HUES48 (cell line): ENCODE results near the gene MS4A6E.

Experiments
- H3K27ac ChIP-seq: one replicate; pipeline ENCODE4 v1.7.0; 2013; ENCODE audit warnings: low read depth, low read length, inconsistent platforms
- H3K27me3 ChIP-seq: 2 replicates; pipeline ENCODE4 v1.6.1; 2013; ENCODE audit warnings: mild to moderate bottlenecking, low read length; ENCODE audit not compliant: control insufficient read depth, insufficient read depth
- H3K36me3 ChIP-seq: 2 replicates; pipeline ENCODE4 v1.6.1; 2013; ENCODE audit warnings: low read length; ENCODE audit not compliant: control insufficient read depth, insufficient read depth
- H3K4me1 ChIP-seq: 2 replicates; pipeline ENCODE4 v1.6.1; 2013; ENCODE audit warnings: mild to moderate bottlenecking, low read length; ENCODE audit not compliant: control insufficient read depth, insufficient read depth
- H3K4me3 ChIP-seq: 2 replicates; pipeline ENCODE4 v1.5.1; 2013; ENCODE audit warnings: mild to moderate bottlenecking, low read depth, low read length
- H3K9ac ChIP-seq: 2 replicates; pipeline ENCODE4 v1.6.1; 2013; ENCODE audit warnings: mild to moderate bottlenecking, low read depth, low read length, moderate library complexity
- H3K9me3 ChIP-seq: 2 replicates; pipeline ENCODE4 v1.6.1; 2013; ENCODE audit warnings: low read length; ENCODE audit not compliant: control insufficient read depth, insufficient read depth

MS4A6E gene

GRCh38 chr11:60336767-60337391 is 9.8 kb downstream of the MS4A6E start:
- Histone ChIP-seq H3K4me3 (no peak overlapping the region), H3K9me3 (0 out of 2 replicates have a peak, but pooled peaks cover 4% of the 10 kb centered on the region), H3K9ac (no peak overlapping the region), H3K27me3 (no peaks in the 10 kb centered on the region), H3K36me3 (no peaks in the 10 kb centered on the region), H3K4me1 (no peaks in the 10 kb centered on the region), H3K27ac (no peak overlapping the region)

GRCh38 chr11:60338053-60338452 is 11.0 kb downstream of the MS4A6E start:
- H3K27ac ChIP-seq, result no peak overlapping the region
- H3K9me3 ChIP-seq, result 0 out of 2 replicates have a peak, but pooled peaks cover 4% of the 10 kb centered on the region
- H3K36me3 ChIP-seq, result no peaks in the 10 kb centered on the region
- no peak overlapping the region for H3K9ac ChIP-seq
- H3K4me3 ChIP-seq, result no peak overlapping the region
- H3K4me1 ChIP-seq, result no peaks in the 10 kb centered on the region
- H3K27me3 ChIP-seq, result no peaks in the 10 kb centered on the region

- Histone ChIP-seq H3K9ac (no peak overlapping the region), H3K27me3 (no peaks in the 10 kb centered on the region), H3K4me3 (no peak overlapping the region), H3K4me1 (no peaks in the 10 kb centered on the region), H3K36me3 (no peaks in the 10 kb centered on the region), H3K27ac (no peak overlapping the region), H3K9me3 (0 out of 2 replicates have a peak, but pooled peaks cover 4% of the 10 kb centered on the region)
Observed at GRCh38 chr11:60339356-60339755, 12.3 kb downstream of the MS4A6E start.

- Histone ChIP-seq H3K36me3 (no peaks in the 10 kb centered on the region), H3K4me1 (no peaks in the 10 kb centered on the region), H3K27ac (no peak overlapping the region), H3K27me3 (no peaks in the 10 kb centered on the region), H3K9ac (no peak overlapping the region), H3K4me3 (no peak overlapping the region), H3K9me3 (0 out of 2 replicates have a peak, but pooled peaks cover 4% of the 10 kb centered on the region)
Observed at GRCh38 chr11:60343094-60343704, 16.1 kb downstream of the MS4A6E start.

GRCh38 chr11:60344146-60344545 is 17.1 kb downstream of the MS4A6E start:
- Histone ChIP-seq H3K9me3 (0 out of 2 replicates have a peak, but pooled peaks cover 2% of the 10 kb centered on the region), H3K27me3 (no peaks in the 10 kb centered on the region), H3K36me3 (no peaks in the 10 kb centered on the region), H3K4me1 (no peaks in the 10 kb centered on the region), H3K4me3 (no peak overlapping the region), H3K9ac (no peak overlapping the region), H3K27ac (no peak overlapping the region)

GRCh38 chr11:60345489-60345888 is 18.4 kb downstream of the MS4A6E start:
- H3K27ac ChIP-seq, result no peak overlapping the region
- H3K9ac ChIP-seq, result no peak overlapping the region
- no peaks in the 10 kb centered on the region for H3K4me1 ChIP-seq
- H3K36me3 ChIP-seq, result no peaks in the 10 kb centered on the region
- no peaks in the 10 kb centered on the region for H3K27me3 ChIP-seq
- no peak overlapping the region for H3K4me3 ChIP-seq
- H3K9me3 ChIP-seq, result peaks cover 3% of the 10 kb centered on the region

GRCh38 chr11:60347084-60347797 is 20.2 kb downstream of the MS4A6E start:
- H3K4me3 ChIP-seq, result no peak overlapping the region
- no peak overlapping the region for H3K27ac ChIP-seq
- H3K36me3 ChIP-seq, result no peaks in the 10 kb centered on the region
- H3K9me3 ChIP-seq, result peaks cover 3% of the 10 kb centered on the region
- no peaks in the 10 kb centered on the region for H3K27me3 ChIP-seq
- H3K4me1 ChIP-seq, result no peaks in the 10 kb centered on the region
- H3K9ac ChIP-seq, result no peak overlapping the region

- Histone ChIP-seq H3K27me3 (no peaks in the 10 kb centered on the region), H3K27ac (no peak overlapping the region), H3K36me3 (no peaks in the 10 kb centered on the region), H3K4me1 (no peaks in the 10 kb centered on the region), H3K9ac (no peak overlapping the region), H3K9me3 (peaks cover 7% of the 10 kb centered on the region), H3K4me3 (no peak overlapping the region)
Observed at GRCh38 chr11:60348116-60348515, 21.1 kb downstream of the MS4A6E start.

GRCh38 chr11:60349990-60350389 is 22.9 kb downstream of the MS4A6E start:
- peaks cover 19% of the 10 kb centered on the region for H3K9me3 ChIP-seq
- H3K4me3 ChIP-seq, result no peak overlapping the region; the same call in 1 of the 2 replicates
- H3K36me3 ChIP-seq, result no peaks in the 10 kb centered on the region
- no peaks in the 10 kb centered on the region for H3K4me1 ChIP-seq
- no peak overlapping the region for H3K27ac ChIP-seq
- no peaks in the 10 kb centered on the region for H3K27me3 ChIP-seq
- H3K9ac ChIP-seq, result no peak overlapping the region

- no peak overlapping the region for H3K9ac ChIP-seq
- H3K36me3 ChIP-seq, result no peaks in the 10 kb centered on the region
- no peaks in the 10 kb centered on the region for H3K4me1 ChIP-seq
- H3K4me3 ChIP-seq, result no peak overlapping the region
- H3K27ac ChIP-seq, result no peak overlapping the region
- peaks cover 61% of the 10 kb centered on the region for H3K9me3 ChIP-seq
- H3K27me3 ChIP-seq, result no peaks in the 10 kb centered on the region
Observed at GRCh38 chr11:60357771-60358170, 30.7 kb downstream of the MS4A6E start.

- peaks cover 47% of the 10 kb centered on the region for H3K9me3 ChIP-seq
- no peaks in the 10 kb centered on the region for H3K27me3 ChIP-seq
- H3K4me3 ChIP-seq, result no peak overlapping the region
- H3K27ac ChIP-seq, result no peak overlapping the region
- H3K36me3 ChIP-seq, result no peaks in the 10 kb centered on the region
- H3K9ac ChIP-seq, result no peak overlapping the region
- peaks cover 10% of the 10 kb centered on the region for H3K4me1 ChIP-seq
Observed at GRCh38 chr11:60360621-60361020, 33.6 kb downstream of the MS4A6E start.
